Glomerular visceral epithelial cell (primary cell): ENCODE results near the gene PEA15.

Experiments used
- DNase-seq: peaks from one replicate; pipeline ENCODE4 v3.0.0-alpha.2; 2016; ENCODE audit errors: extremely low spot score

PEA15 gene

GRCh38 chr1:160239582-160240299 is 34.6 kb downstream of the PEA15 start:
- no peak for DNase-seq

GRCh38 chr1:160243767-160244166 is 38.6 kb downstream of the PEA15 start:
- DNase-seq: no peak

- DNase-seq: no peak
Measured at GRCh38 chr1:160244209-160244608, 39.0 kb downstream of the PEA15 start.

DNA sequence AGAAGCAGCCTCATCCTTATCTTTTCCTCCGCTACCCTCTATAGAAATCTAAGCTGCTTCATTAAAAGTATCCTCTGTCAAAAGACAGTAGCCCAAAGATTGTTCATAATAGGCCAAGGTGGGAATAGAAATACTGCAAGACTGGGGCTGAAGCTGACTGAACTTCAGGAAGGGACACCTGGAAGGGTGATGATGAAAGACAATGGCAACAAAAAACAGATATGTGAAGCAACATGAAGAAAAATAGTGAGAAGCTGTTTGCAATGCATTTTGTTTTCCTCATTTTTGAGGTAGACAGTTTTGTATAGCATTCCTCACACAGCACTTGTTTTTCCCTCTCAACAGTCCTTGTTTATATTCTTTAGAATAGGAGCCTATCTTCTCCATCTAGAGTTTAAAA is 40.2 kb downstream of the PEA15 start:
- no peak for DNase-seq

GRCh38 chr1:160247053-160247452 is 41.9 kb downstream of the PEA15 start:
- peak; percentile 20 for DNase-seq

DNA sequence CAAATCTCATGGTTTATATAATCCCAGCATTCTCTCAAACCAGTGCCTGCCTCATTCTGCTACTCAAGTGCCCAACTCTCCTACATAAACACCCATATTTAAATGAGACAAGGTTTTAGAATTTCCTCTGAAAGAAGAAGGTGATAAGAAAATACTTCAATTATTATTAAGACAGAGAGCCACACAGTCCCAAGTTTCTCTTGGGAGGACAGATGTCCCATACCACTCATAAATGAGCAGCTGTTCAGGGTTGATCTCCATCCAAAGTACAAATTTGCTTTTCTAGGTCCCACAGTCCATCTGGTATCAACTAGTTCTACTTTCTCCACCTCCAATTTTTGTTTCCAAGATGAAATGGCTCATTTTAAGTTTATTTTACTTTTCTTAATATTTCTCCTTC is 45.8 kb downstream of the PEA15 start:
- no peak for DNase-seq

- peak; percentile 74 for DNase-seq
Measured at GRCh38 chr1:160251687-160252526, 46.7 kb downstream of the PEA15 start.

- no peak for DNase-seq
Measured at GRCh38 chr1:160255781-160256300, 50.7 kb downstream of the PEA15 start.

DNA sequence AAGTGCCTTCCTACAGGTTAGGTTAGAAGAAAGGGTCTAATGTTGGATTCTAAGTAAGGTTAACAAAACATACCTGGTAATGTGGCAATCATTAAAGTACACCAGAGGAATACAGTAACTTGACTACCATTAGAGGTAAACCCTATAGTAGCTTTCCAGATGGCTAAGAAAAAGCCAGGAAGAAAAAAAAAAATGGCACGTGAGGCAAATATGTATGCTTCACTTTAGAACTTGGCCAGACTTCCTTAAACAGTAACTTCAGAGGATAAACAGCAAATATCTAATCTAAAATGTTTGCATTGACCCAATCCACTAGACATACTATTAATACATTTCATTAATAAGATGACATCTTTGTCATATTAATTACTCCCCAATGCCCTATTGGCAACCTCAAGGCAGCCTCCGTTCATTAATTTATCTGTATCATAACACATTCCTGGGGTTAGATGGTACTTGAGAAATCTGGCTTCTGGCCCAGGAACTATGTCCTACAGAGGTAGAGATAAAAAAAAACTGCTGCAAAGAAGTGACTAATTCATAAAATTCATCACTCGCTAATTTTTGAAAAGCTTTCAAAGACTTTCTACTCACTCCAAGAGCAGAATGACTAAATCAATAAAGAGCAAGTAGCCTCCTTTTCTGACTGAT is 51.3 kb downstream of the PEA15 start:
- DNase-seq: peak; percentile 67

DNA sequence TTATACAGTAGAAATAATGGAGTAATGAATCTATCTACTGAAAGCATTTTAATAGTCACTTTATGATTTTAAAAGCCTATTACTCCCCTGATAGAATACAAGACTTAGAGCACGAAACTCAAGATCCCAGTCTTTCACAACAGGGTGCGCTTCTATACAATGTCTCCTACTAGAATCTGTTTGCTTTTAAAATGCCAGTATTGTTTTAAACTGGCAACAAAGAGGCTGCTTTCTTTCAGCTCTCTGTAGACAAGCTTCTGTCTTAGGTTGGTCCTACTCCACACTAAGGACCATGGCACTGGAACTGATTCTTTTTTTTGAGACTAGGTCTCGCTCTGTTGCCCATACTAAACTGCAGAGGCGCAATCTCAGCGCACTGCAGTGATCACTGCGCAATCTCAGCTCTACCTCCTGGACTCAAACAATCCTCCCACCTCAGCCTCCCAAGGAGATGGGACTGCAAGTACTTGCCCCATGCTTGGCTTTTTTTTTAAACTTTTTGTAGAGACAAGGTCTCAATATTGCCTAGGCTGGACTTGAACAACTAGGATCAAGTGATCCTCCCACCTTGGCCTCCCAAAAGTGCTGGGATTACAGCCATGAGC is 52.3 kb downstream of the PEA15 start:
- DNase-seq: no peak

DNA sequence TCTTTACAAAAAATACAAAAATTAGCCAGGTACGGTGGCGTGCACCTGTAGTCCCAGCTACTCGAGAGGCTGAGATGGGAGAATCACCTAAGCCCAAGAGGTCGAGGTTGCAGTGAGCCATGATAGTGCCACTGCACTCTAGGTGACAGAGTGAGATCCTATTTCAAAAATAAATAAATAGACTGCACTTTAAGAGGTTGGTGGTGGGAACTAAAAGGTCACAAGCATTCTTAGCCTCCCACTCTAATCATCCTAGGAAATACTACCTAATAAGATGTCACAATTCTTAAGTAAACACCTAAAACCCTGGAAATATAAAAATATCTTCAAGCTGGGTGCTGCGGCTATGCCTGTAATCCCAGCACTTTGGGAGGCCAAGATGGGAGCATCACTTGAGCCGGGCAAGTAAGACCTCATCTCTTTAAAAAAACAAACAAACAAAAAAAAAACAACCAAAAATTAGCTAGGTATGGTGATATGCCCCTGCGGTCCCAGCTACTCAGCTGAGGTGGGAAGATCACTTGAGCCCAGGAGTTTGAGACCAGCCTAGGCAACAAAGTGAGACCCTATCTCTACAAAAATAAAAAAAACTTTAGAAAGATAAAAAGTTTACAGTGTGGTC is 53.1 kb downstream of the PEA15 start:
- no peak for DNase-seq

DNA sequence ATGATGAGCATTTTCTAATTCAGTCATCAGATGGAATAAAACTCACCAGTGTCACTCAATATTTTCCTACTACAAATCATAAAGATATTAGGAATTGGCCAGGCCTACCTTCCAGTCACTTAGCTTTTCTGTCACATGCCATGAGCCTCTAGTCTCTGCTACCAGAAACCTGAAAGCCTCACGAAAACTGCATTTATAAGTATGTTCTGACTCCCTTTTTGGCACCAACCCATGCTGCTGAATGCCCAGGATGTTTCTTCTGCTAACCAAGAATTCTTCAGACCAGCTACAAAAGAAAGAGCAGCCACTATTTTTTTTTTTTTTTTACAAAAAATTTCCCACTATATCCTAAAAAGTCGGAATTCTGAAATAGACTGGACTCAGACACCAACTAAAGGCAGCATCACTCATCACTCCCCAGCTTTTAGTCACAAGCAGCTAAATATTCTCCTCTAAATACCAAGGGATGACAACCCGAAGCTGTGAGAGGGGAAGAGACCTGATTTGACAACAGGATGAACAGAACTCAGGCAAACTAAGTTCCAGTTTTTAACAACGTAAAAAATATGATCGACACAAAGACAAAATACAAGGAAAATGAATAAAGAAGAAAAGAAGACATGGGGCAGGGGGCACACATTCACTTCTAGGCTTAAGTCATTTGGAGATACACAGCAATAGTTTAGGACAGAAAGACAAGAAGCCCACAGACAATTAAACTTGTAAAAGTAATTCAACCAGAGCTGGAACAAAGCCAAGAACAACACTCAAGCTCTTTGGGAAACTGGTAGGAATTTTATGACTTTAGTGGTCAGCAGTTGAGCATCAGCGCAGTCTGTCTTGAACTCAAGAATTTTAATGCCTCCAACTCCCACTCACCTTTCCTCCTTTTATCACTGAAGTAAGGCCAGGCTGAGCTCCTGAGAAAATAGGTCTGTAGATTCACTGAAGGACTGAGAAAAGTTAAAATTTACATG is 55.5 kb downstream of the PEA15 start:
- DNase-seq: peak; percentile 87

DNA sequence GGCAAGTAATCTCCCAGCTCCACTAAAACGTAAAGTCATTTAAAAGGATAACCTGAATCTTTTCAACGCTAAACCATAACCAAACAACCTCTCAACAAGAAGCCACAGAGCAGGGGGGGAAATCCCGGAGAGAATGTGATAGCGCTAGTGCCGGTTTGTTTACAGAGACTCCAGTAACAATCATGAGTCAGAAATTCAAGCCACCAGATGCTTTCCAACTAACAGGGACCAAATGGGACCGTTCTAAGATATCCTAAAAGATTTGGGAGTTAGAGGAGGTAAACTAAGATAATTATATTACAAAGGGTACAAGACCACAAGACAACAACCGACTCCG is 56.3 kb downstream of the PEA15 start:
- peak; percentile 69 for DNase-seq

- peak; percentile 97 for DNase-seq
Measured at GRCh38 chr1:160261893-160262794, 57.0 kb downstream of the PEA15 start, which contains the start of gene DCAF8. Gene DCAF8 (minus strand): TSS chr1:160262549. CDS start chr1:160244008, 18,541 bp downstream.

DNA sequence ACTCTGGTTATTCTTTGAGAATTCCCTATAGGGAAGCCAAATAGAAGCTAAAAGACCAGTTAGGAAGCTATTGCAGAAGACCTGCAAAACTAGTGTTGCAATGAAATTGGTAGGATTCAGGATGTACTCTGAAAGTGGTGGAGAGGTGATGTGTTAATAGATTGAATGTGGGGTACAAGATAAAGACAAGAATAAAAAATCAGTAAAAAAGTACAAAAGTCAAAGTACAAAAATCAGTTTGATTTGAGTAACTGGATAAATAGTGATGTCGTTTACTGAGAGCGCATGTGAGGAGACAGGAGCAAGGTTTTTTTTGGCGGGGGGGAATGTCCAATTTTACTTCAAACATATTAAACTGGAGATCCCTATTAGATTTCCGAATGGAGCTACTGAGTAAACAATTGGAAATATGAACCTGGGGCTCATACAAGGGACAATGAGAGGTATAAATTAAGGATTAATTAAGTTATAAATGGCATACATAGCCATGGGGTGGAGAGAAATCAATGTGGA is 59.7 kb downstream of the PEA15 start:
- no peak for DNase-seq
